ENCODE results near the gene ESRRG.

DNA sequence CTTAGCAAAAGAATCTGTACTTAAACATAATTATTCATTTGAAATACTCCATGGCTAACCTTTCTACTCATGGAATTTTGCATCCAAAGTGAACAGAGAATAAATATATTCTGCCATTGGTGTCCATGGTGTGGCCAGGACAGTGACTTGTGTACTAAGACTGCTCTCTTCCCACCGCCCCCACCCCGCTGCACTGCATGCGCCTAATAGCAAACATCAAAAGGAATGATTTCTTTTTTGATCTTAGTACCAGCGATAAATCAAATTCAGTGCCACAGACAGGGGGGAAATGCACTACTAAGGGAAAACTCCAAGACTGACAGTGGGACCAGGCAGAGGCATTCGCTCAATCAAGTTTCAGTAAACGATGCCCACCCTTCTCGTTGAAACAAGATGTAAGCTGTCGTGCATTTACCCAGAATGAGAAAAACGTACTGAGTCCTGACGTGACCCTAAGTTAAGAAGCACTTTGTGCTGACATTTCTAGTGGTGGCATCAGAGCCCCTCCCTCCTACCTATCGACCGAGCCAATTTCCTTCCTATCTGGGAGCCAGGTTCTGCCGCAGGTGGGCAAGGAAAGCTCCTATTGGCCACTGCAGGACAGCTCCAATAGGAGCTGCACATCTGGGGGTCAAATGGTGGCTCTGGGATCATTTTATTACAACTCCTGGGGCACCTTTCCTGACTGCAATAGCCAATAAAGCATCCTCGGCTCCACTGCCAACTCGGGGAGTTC lies 12.5 kb downstream of the ESRRG start:
- no peak for TF ChIP-seq CTCF (IDR thresholded peaks at IDR 0.05)
- TF ChIP-seq POLR2A (IDR thresholded peaks at IDR 0.05), result no peak

All from thyroid gland (tissue), 4 donors.